Astrocyte (in vitro differentiated cells and primary cell): ENCODE results near the gene IL21R. TPM values are rescaled to one million over a fixed set of nuclear protein-coding genes. Genes with fewer than 3 reads are reported as not detected.
"Not testable (repeated sequence)": the region's sequence is repeated elsewhere in the genome, so short reads cannot be mapped to it uniquely, and the experiment has no call there.

Experiments
- DNase-seq: peaks from one replicate; pipeline ENCODE4 v3.0.0-alpha.2; 2010; ENCODE audit warnings: low read depth
- FAIRE-seq: peaks from 2 replicates; lab custom pipeline; 2011; peaks lifted over from hg19 to GRCh38; lab: Jason Lieb, UNC
- H2AFZ ChIP-seq: 2 replicates; pipeline ENCODE4 v1.6.0; 2012; ENCODE audit warnings: low read depth, low read length, inconsistent platforms
- H3K27ac ChIP-seq: 2 replicates; pipeline ENCODE4 v1.5.1; 2011; ENCODE audit warnings: low read depth, low read length, inconsistent platforms
- H3K27me3 ChIP-seq: 2 replicates; pipeline ENCODE4 v1.6.0; 2011; ENCODE audit warnings: low read length, inconsistent platforms; ENCODE audit not compliant: insufficient read depth
- H3K36me3 ChIP-seq: 2 replicates; pipeline ENCODE4 v1.5.1; 2011; ENCODE audit warnings: low read length, inconsistent platforms; ENCODE audit not compliant: insufficient read depth
- H3K4me1 ChIP-seq: 2 replicates; pipeline ENCODE4 v1.5.1; 2011; ENCODE audit warnings: low read length, inconsistent platforms; ENCODE audit not compliant: insufficient read depth
- H3K4me2 ChIP-seq: 2 replicates; pipeline ENCODE4 v1.6.0; 2012; ENCODE audit warnings: low read length, inconsistent platforms
- H3K4me3 ChIP-seq: 2 replicates; pipeline ENCODE4 v1.5.1; 2011; ENCODE audit warnings: low read depth, mild to moderate bottlenecking, low read length, inconsistent platforms; ENCODE audit not compliant: insufficient read depth
- H3K79me2 ChIP-seq: 2 replicates; pipeline ENCODE4 v1.6.0; 2012; ENCODE audit warnings: mild to moderate bottlenecking, low read length, inconsistent platforms; ENCODE audit not compliant: insufficient read depth
- H3K9ac ChIP-seq: 2 replicates; pipeline ENCODE4 v1.6.0; 2012; ENCODE audit warnings: mild to moderate bottlenecking, low read length, inconsistent platforms
- H3K9me3 ChIP-seq: 2 replicates; pipeline ENCODE4 v1.5.1; 2012; ENCODE audit warnings: low read depth, mild to moderate bottlenecking, low read length, inconsistent platforms; ENCODE audit not compliant: insufficient read depth
- H4K20me1 ChIP-seq: 2 replicates; pipeline ENCODE4 v1.6.0; 2012; ENCODE audit warnings: low read length, inconsistent platforms; ENCODE audit not compliant: insufficient read depth
- H3K27ac Mint-ChIP-seq: one replicate; pipeline ENCODE4 v1.8.0; 2021; ENCODE audit warnings: mild to moderate bottlenecking, mixed read lengths; ENCODE audit not compliant: unreplicated experiment
- H3K27me3 Mint-ChIP-seq: one replicate; pipeline ENCODE4 v1.8.0; 2021; ENCODE audit warnings: low read depth, mixed read lengths; ENCODE audit not compliant: unreplicated experiment
- H3K36me3 Mint-ChIP-seq: one replicate; pipeline ENCODE4 v1.8.0; 2021; ENCODE audit warnings: low read depth, mixed read lengths; ENCODE audit not compliant: unreplicated experiment
- H3K4me1 Mint-ChIP-seq: one replicate; pipeline ENCODE4 v1.8.0; 2021; ENCODE audit warnings: low read depth, mixed read lengths; ENCODE audit not compliant: unreplicated experiment
- H3K4me3 Mint-ChIP-seq: one replicate; pipeline ENCODE4 v1.8.0; 2021; ENCODE audit warnings: mild to moderate bottlenecking, moderate library complexity, mixed read lengths; ENCODE audit not compliant: unreplicated experiment
- H3K9me3 Mint-ChIP-seq: one replicate; pipeline ENCODE4 v1.8.0; 2021; ENCODE audit warnings: mild to moderate bottlenecking, mixed read lengths; ENCODE audit not compliant: unreplicated experiment
- EZH2 ChIP-seq: IDR thresholded peaks from 2 replicates; pipeline ENCODE4 v1.6.1; 2012; ENCODE audit warnings: mild to moderate bottlenecking, low read length, inconsistent platforms; ENCODE audit not compliant: insufficient read depth
- total RNA-seq: library from RNA; stranded (reverse); gene quantifications from 2 replicates; pipeline ENCODE4 v1.2.1, GENCODE V29; 2021
- TF ChIP-seq, protein P1 (sequence below): IDR thresholded peaks from 2 replicates; pipeline ENCODE4 v1.5.1; 2011; ENCODE audit warnings: low read depth, mild to moderate bottlenecking, inconsistent platforms, low read length, moderate library complexity; ENCODE audit not compliant: insufficient read depth

Gene IL21R
- total RNA-seq, 1 donor from 2014 or later = 1.8 TPM

DNA sequence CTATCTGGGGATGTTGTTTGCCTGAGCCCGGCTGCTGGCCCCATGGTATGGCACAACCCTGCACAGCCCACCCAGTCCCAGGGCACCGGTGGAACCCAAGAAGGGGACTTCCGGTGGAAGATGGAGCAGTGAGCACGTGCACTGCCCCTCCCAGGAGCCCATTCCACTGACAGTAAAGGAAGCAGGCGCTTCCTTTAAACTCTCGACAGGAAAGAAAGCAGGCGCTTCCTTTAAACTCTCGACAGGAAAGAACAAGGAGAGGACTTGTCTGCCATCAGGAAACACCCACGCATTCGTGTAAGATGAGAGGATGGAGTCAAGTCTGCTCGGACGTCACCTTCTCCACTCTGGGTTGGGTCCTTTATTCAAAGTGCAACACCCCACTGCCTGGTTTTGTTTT, 53.7 kb downstream of the IL21R start:
- no peak for TF ChIP-seq EZH2
- TF ChIP-seq, protein P1, sequence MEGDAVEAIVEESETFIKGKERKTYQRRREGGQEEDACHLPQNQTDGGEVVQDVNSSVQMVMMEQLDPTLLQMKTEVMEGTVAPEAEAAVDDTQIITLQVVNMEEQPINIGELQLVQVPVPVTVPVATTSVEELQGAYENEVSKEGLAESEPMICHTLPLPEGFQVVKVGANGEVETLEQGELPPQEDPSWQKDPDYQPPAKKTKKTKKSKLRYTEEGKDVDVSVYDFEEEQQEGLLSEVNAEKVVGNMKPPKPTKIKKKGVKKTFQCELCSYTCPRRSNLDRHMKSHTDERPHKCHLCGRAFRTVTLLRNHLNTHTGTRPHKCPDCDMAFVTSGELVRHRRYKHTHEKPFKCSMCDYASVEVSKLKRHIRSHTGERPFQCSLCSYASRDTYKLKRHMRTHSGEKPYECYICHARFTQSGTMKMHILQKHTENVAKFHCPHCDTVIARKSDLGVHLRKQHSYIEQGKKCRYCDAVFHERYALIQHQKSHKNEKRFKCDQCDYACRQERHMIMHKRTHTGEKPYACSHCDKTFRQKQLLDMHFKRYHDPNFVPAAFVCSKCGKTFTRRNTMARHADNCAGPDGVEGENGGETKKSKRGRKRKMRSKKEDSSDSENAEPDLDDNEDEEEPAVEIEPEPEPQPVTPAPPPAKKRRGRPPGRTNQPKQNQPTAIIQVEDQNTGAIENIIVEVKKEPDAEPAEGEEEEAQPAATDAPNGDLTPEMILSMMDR = no peak
- Mint-ChIP-seq H3K4me1 (peaks cover 9% of the 10 kb centered on the region), H3K27ac (no peak overlapping the region), H3K36me3 (peaks cover 13% of the 10 kb centered on the region), H3K27me3 (peaks cover 5% of the 10 kb centered on the region), H3K9me3 (peaks cover 4% of the 10 kb centered on the region), H3K4me3 (no peak overlapping the region)
- Histone ChIP-seq H3K27ac (no peak overlapping the region), H3K27me3 (no peaks in the 10 kb centered on the region), H3K36me3 (no peaks in the 10 kb centered on the region), H3K79me2 (no peaks in the 10 kb centered on the region), H3K4me3 (no peak overlapping the region), H3K4me1 (peaks cover 4% of the 10 kb centered on the region), H3K9me3 (no peaks in the 10 kb centered on the region), H4K20me1 (peaks cover under 1% of the 10 kb centered on the region), H2AFZ (no peak overlapping the region), H3K9ac (no peak overlapping the region), H3K4me2 (no peak overlapping the region)
- FAIRE-seq (no peak), DNase-seq (no peak)

DNA sequence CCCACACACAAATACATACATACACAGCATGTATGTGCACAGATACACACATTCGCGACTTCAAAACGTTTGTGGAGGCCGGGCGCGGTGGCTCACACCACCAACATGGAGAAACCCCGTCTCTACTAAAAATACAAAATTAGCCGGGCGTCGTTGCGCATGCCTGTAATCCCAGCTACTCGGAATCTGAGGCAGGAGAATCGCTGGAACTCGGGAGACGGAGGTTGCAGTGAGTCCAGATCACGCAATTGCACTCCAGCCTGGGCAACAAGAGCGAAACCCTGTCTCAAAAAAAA, 55.6 kb downstream of the IL21R start:
- not testable (repeated sequence) for H3K4me3 ChIP-seq, H3K27me3 Mint-ChIP-seq, H3K27ac Mint-ChIP-seq, DNase-seq, H2AFZ ChIP-seq, H3K9me3 Mint-ChIP-seq, H3K4me3 Mint-ChIP-seq, H3K36me3 ChIP-seq, H3K27ac ChIP-seq, H3K9ac ChIP-seq, H3K4me2 ChIP-seq, H3K27me3 ChIP-seq, H3K79me2 ChIP-seq, H3K4me1 Mint-ChIP-seq, FAIRE-seq, H4K20me1 ChIP-seq, H3K9me3 ChIP-seq
- H3K36me3 Mint-ChIP-seq = peaks cover 18% of the 10 kb centered on the region
- peaks cover 11% of the 10 kb centered on the region for H3K4me1 ChIP-seq

DNA sequence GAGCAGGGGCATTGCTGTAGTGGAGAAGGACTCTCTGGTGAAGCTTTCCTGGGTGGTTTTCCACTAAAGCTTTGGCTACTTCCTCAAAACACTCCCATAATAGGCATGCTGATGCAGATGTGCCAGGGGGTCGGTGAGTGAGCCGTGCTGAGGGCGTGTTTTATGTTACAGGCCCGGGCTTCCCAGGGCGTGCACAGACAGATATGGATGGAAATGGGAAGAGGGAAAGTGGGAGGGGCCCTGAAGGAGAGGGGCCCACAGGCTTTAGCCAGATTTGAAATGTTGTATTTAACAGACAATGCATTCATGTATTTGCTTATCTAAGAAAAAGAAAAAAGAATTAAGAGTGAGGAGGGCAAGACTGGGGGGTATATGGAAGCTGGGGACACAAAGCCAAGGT, 56.3 kb downstream of the IL21R start:
- peaks cover 18% of the 10 kb centered on the region for H3K36me3 Mint-ChIP-seq
- H3K9ac ChIP-seq = no peak overlapping the region
- H3K27me3 ChIP-seq = no peaks in the 10 kb centered on the region
- no peak overlapping the region for H3K27ac Mint-ChIP-seq
- H3K36me3 ChIP-seq = no peaks in the 10 kb centered on the region
- no peaks in the 10 kb centered on the region for H3K79me2 ChIP-seq
- TF ChIP-seq, protein P1 = no peak
- TF ChIP-seq EZH2 = no peak
- FAIRE-seq (no peak), DNase-seq (no peak)
- no peak overlapping the region for H3K27ac ChIP-seq
- H3K27me3 Mint-ChIP-seq = peaks cover 5% of the 10 kb centered on the region
- no peaks in the 10 kb centered on the region for H3K9me3 ChIP-seq
- H3K4me3 Mint-ChIP-seq = no peak overlapping the region
- peaks cover 6% of the 10 kb centered on the region for H4K20me1 ChIP-seq
- no peak overlapping the region for H3K4me2 ChIP-seq
- H3K4me1 ChIP-seq = peaks cover 11% of the 10 kb centered on the region
- peaks cover under 1% of the 10 kb centered on the region for H3K9me3 Mint-ChIP-seq
- no peak overlapping the region for H3K4me3 ChIP-seq
- H3K4me1 Mint-ChIP-seq = peaks cover 7% of the 10 kb centered on the region
- H2AFZ ChIP-seq = no peak overlapping the region
